Islet precursor cell (in vitro differentiated cells): Measurements from ENCODE around the gene OVOL1.
"Not testable (repeated sequence)": the region's sequence is repeated elsewhere in the genome, so short reads cannot be mapped to it uniquely, and the experiment has no call there.

Experiments used
- DNase-seq: peaks from one replicate; pipeline ENCODE4 v3.0.0-alpha.2; 2018

Gene OVOL1

DNA sequence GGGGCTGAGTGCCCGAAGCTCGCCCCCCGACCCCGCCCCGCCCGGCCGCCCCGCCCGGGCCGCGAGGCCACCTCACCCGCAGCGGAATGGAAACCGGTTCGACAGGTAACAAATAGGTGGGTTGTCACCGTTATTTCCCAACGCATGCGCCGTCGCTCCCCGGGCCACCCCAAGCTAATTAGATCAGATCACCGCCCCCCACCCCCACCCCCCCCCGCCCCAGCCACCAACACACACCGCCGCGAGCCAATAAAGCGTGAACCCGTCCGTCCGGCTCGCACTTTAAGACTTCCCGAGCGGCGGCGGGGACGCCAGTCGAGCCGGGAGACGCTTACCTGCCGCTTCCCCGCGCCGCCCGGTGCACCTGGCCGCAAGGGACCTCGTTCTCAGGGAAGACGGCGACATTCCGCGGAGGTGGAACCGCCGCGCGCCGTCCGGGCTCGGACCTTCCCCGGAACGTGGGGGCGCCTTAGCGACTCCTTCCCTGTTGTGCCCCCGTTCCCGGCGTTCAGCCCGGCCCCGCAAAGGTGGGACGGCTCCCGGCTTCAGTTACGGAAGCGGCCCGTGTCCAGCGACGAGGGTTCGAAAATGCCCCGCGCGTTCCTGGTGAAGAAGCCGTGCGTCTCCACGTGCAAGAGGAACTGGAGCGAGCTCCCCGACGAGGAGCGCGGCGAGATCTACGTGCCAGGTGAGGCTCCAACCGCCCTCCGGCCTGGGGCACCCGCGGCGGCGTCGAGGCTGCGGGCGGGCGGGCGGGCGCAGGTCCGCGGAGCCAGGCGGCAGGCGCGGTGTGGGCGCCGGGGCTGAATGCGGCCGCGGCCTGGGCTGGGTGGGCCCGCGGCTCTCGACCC, at the start of gene OVOL1:
Gene OVOL1 (plus strand): TSS at position 278 of the 851 bp plus-strand sequence. CDS start 311 bp downstream, at position 589.
- DNase-seq, result peak; percentile 91

DNA sequence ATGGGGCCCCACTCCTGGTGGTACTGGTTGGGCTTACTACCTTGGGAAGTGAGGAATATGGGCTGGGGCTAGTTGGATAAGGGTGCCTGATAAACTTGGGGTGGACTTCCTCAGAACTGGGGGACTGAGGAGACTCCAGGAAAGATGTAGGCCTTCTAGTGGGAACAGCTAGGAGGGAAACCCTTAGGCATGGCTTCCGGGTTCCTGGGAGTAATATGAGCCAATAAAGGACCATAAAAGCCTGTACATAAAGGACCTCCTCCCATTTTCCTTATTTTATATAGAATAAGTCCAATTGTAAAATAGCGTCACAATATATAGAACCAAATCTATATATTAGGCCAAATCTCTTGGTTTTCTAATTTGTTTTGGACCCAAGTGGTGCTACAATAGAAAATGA, 47.8 kb upstream of the OVOL1 start:
- DNase-seq, result no peak

DNA sequence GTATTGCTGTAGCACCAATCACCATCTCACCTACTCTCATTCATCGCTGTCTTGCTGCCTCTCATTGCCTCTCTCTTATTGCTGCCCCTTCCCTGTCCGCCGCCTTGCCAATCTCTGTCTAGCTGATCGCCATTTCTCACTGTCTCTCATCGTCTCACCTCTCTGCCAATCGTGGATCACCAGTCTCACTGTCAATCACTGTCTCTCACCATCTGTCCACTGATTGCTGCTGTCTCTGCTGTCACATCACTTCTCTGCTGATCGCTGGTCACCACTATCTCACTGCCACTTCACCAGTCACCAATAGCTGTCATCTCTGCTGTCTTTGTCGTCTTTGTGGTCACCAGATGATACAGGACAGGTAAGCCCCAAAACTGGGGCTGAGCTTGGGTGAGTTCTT, 45.7 kb upstream of the OVOL1 start:
- no peak for DNase-seq

DNA sequence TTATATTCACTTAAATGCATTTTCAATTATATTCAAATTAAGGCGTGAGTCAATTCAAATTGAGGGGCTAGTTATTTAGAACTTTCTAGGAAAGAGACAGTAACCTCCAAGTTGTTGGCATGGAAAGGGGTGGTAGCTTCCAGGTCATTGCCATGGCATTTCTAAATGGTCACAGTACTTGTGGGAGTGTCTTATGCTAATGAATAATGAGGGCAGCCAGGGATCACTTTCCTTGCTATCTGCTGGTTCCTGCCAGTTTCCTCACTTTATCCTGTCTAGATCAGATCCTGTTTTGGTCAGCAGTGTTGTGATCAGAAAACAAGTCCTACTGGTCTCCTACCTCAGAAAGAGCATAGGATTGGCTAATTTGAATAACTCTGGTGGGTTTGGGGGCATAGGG, 44.5 kb upstream of the OVOL1 start:
- DNase-seq, result no peak

DNA sequence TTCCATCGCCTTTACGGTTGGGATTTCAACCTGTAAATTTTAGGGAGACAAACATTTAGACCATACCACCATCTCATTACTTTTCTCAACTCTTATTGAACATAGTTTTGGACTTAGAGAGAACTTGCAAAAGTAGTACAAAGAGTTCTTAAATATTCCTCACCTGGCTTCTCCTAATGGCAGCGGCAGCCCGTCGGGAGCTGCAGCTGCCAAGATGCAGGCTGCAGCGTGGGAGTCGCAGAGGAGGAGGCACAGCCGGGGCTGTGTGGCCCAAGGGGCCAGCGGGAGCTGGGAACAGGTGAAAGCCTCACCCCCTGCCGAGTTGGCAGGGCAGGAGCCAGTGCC, 43.2 kb upstream of the OVOL1 start:
- no peak for DNase-seq

DNA sequence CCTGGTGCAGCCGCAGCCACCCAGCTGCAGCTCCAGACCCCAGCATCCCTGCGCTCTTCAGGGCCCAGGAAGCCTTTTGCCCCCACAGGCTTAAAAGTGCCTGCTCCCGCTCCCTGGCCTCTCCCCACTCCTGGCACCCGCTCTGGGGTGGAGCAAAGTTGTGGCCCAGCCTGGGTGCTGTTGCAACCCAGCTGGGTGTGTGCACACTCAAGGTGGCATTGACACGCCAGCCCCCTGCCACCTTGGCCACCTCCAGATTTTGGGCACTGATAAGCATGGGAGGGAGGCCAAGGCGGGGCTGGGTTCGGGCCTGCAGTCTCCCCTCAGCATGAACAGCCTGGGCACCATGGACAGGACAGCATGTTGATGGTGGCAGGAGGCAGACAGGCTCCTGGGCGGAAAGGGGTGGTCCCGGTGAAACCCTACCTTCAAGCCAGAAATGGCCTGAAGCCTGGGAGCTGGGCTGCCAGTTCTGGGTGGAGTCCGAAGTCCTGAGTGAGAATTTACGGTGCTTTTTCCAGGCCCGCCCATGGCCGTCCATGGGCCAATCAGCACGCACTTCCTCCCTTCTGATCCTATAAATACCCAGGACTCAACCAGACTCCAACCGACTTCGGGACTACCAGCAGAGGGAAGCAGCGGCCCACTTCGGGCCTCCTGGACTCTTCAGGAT, 42.7 kb upstream of the OVOL1 start:
- DNase-seq, result peak; percentile 73

DNA sequence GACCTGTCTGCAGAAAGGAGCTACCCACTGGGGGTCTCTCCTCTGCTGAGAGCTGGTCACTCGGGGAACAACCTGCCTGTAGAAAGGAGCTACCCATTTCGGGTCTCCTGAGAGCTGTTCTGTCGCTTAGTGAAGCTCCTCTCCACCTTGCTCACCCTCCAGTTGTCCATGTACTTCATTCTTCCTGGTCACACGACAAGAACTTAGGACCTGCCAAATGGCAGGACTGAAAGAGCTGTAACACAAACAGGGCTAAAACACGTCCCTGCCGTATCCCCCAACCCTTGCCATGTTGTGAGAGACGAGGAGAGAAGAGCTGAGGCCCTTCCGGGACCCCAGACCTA, 42.2 kb upstream of the OVOL1 start:
- DNase-seq, result no peak

DNA sequence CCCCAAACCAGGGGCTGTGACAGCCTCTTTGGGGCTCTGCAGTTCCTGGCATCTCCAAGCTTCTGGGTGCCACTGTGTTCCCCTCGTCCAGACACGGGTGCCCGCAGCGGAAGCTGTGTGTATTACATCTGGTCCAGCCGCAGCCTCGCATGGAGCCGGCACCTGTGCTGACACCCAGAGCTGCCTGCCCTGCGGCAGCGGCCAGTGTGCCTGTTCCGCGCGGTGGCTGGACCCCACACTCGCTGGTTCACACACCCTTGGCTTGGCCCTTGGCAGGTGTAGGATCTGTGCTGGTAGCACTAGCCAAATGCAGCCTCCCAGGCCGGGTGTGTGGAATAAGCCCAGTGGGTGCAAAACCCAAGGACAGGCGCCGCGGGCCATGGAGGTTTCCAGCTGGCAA, 41.8 kb upstream of the OVOL1 start:
- DNase-seq, result no peak

DNA sequence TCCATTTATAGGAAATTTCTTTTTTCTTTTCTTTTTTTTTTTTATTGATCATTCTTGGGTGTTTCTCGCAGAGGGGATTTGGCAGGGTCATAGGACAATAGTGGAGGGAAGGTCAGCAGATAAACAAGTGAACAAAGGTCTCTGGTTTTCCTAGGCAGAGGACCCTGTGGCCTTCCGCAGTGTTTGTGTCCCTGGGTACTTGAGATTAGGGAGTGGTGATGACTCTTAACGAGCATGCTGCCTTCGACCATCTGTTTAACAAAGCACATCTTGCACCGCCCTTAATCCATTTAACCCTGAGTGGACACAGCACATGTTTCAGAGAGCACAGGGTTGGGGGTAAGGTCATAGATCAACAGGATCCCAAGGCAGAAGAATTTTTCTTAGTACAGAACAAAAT, 24.7 kb upstream of the OVOL1 start:
- not testable (repeated sequence) for DNase-seq

DNA sequence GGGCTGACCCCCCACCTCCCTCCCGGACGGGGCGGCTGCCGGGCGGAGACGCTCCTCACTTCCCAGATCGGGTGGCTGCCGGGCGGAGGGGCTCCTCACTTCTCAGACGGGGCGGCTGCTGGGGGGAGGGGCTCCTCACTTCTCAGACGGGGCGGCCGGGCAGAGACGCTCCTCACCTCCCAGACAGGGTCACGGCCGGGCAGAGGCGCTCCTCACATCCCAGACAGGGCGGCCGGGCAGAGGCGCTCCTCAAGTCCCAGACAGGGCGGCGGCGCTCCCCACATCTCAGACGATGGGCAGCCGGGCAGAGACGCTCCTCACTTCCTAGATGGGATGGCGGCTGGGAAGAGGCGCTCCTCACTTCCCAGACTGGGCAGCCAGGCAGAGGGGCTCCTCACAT, 24.0 kb upstream of the OVOL1 start:
- not testable (repeated sequence) for DNase-seq

DNA sequence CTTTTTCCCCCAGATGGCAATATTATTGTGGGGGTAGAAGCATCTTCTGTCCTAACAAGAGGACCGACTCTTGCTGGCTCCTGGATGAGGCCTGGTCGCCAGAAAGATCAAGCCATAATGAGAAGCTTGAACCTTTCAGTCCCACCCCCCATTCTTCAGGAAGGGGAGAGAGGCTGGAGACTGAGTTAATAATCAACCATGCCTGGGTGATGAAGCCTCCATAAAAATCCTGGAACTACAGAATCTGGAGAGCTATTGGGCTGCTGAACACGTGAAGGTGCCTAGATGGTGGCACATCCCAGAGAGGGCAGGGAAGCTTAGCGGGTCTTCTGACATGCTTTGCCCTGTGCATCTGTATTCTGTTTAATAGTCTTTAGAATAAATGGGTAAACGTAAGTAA, 22.4 kb upstream of the OVOL1 start:
- no peak for DNase-seq

DNA sequence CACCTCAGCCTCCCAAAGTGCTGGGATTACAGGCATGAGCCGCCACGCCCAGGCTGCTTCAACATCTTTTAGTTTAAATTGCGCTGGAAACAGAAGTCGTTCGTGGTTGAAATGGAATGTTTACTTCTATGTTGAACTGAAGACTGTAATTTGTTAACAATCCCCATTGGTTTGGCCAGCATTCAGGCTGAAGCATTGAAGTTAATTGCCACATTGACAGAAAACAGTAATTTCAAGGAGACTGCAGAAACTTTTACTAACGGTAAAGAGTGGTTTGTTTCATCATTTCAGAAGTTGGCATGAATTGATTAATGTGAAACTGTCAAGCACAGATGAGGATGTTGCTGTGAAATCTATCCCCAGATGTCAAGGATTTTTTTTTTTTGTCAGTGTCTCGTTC, 20.3 kb upstream of the OVOL1 start:
- DNase-seq, result peak; percentile 79

DNA sequence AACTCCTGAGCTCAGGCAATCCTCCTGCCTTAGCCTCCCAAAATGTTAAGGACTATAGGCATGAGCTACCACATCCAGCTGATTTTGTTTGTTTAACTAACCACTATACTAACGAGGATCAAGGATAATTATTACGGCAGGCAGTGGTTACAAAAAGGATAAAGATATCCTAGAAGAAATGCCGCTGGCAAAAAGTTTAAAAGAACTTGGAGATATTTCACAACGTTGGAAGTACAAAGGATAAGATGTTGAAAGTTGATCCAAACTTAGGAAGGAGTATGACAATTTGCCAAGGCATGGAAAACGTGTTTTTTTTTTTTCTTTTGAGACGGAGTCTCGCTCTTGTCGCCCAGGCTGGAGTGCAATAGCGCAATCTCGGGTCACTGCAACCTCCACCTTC, 19.5 kb upstream of the OVOL1 start:
- no peak for DNase-seq

DNA sequence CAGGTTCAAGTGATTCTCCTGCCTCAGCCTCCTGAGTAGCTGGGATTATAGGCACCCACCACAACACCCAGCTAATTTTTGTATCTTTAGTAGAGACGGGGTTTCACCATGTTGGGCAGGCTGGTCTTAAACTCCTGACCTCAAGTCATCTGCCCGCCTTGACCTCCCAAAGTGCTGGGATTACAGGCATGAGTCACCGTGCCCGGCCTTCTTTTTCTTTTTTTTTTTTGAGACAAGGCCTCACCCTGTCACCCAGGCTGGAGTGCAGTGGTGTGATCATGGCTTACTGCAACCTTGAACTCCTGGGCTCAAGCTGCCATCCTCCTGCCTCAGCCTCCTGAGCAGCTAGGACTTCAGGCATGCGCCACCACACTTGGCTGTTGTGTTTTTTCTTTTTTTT, 19.1 kb upstream of the OVOL1 start:
- DNase-seq, result not testable (repeated sequence)

DNA sequence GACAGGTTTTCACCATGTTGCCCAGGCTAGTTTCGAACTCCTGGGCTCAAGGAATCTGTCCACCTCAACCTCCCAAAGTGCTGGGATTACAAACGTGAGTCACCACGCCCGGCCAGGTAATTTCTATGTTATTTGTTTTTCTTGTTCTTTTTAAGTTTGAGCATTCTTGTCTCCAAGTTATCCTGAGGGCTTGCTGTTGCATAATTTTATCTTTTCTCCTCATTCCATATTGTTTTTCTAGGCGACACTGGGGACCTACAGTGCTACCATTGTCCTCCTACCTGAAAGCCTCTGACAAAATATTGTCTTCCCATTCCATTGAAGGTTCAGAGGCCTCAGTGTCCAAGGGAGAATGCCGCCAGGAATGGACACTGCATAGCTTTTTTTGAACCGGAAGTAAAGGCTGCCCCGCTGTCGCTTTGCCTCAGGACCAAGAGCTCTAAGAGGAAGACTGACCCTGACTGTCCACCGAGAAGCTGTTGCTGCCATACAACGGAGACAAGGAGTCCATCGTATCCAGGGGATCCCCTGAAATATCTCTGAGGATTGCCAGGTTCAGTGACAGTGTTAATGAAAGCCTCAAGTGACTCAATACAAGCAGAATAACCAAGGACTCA, 15.8 kb upstream of the OVOL1 start:
- DNase-seq, result no peak

DNA sequence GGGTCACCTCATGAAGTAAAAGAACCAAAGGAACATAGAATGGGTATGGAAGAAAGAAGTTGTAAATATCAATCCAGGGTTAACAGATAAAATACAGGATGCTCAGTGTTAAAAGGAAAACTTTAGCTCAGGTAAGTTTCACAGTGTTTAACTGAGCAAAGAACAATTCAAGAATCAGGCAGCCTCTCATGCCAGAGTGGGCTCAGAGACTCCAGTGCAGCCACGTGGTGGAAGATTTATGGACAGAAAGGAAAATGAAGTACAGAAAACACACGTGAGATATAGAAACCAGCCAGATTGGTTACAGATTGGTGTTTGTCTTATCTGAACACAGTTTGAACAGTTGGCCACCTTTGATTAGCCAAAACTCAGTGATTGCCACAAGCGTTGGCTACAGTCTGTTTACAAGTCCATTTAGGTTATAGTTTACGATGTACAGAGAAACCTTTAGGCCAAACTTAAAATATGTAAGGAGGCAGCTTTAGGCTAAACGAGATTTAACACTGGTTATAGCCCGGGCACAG, 15.2 kb upstream of the OVOL1 start:
- DNase-seq, result no peak

DNA sequence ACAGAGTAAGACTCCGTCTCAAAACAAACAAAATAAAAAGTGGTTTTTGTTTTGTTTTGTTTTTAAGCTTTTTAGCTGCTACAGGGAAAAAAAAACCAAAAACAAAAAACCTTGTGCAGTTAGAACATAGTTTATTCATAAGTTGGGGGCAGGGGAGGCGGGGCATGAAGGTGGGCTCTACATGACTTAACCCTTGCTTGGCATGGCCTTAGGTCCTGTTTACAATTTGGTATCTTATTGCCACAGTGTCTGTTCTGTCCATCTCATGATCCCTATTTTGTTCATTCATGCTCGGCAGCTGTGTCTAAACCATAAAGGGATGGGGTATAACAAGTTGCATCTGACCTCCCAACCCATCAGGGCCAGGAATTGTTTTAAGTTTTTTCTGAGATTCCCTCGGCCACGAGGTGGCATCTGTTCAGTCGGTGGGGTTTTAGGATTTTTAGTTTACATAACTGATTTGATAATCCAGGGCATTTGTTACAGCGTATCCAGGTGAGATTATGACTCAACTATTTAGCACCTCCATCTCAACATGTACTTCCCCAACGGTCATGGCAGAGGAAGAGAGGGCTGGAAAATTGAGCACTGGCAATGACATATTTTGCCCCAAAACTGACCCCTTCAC, 13.0 kb upstream of the OVOL1 start:
- DNase-seq, result no peak

DNA sequence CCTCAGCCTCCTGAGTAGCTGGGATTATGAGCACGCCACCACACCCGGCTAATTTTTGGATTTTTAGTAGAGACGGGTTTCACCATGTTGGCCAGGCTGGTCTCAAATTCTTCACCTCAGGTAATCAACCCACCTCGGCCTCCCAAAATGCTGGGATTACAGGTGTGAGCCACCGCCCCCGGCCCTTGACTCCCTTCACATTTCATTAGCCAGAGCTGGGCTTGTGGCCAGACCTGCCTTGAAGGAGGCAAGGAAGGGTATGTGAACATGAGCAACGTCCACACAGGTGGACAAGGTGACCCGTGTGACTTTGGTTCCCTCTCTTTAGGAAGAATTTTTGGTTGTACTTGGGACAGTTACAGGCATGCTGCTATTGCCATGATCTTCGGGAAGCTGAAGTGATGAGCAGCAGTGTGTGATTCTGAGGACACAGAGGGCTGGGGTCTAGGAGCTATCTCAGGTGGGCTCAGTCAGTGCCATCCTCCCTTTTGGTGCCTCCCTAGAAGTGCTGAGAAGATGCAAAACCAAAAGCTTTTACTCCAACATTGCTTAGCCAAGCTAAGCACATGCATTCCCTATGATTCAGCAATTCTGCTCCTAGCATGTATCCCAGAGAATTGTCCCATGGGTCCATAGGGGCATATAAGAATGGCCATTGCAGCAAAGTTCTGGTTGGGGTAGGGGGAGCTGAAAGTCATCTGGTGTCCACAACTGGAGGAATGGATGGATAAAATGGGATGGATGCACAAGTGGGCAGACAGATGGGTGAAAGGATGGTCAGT, 12.1 kb upstream of the OVOL1 start:
- no peak for DNase-seq

DNA sequence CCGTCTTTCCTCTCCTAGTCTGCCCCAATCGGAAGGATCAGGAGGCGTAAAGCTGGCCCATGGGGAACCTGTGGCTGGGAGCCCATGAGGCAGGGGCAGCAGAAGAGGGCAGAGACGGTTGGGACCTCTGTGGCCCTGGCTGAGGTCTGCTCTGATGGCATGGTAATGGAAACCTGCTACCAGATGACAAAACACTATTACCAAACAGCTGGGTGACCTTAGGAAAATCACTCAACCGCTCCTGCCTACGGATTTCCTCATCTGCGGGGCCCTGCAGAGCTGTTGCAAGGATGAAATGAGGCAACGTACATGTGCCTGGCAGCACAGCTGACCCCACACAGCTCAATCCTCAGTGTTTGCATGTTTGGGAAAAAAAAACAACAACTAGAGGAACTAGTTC, 10.7 kb upstream of the OVOL1 start:
- no peak for DNase-seq

DNA sequence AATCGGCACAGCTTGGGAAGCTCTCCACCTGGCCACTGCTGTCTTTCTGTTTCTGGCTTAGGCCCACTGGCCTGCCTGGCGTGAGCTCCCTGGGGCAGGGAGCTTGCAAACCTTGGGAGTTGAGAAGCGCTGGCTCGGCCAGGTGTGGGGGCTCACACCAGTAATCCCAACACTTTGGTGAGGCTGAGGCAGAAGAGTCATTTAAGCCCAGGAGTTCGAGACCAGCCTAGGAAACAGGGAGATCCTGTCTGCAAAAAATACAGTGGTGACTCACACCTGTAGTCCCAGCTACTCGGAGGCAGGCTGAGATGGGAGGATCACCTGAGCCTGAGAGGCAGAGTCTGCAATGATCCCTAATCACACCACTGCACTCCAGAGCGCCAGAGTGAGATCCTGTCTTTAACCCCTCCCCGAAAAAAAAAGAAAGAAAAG, 10.1 kb upstream of the OVOL1 start:
- DNase-seq, result no peak

DNA sequence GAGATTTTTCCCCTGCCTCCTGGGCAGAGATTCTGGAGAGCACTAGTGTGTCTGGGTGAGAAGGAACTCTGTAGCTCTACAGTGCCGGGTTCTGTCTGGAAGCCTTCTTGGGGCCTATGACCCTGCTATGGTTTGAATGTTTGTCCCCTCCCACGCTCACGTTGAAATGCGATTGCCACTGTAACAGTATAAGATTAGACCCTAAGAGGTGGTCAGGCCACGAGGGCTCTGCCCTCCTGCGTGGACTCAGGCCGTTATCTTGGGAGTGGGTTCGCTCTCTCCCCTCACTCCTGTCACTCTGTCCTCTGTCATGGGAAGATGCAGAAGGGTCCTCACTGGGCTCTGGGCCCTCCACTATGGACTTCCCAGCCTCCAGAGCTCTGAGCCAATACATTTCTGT, 9.6 kb upstream of the OVOL1 start:
- no peak for DNase-seq

DNA sequence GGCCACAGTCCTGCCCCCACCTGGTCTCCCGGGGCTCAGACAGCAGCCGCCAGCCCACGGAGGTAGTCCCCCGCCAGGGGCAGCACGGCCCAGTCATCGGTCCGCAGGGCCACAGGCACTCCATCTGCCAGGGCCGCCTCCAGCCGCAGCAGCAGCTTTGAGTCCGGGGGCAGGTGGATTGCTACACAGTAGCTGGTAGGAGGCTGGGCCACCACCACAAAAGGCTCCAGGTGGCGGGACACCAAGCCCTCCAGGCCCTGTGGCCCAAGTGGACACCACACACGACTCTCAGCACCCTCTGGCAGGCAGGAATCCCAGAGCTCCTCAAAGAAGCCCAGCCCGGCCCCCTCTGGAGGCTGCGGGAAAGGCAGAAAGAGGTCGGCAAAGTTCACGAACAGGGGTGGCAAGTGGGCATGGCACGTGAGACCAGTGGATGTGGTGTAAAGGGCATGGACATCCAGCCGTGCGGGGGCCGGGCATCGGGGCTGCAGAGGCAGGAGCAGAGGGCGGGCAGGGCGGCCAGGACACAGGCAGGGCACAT, 9.0 kb upstream of the OVOL1 start:
- DNase-seq, result peak; percentile 52
